Measurements from ENCODE around the gene KLRG1. TPM values are rescaled to one million over a fixed set of nuclear protein-coding genes. Genes with fewer than 3 reads are reported as not detected.

The KLRG1 gene
- total and polyA plus RNA-seq, 12 donors: 1.2 to 5.2 (median 2.8) TPM; not detected in 1

DNA sequence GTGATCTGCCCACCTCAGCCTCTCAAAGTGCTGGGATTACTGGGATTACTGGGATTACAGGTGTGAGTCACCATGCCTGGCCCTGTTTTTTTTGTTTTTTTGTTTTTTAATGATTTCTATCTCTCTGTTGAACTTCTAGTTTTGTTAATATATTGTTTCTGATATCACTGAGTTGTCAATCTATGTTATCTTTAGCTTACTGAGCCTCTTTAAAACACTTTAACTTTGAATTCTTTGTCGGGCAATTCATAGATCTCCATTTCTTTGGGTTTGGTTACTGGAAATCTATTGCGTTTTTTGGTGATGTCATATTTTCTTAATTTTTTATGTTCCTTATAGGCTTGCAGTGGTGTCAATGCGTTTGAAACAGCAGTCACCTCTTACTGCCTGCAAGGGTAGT is 9.2 kb upstream of the KLRG1 start:
- H3K4me3 ChIP-seq: no peak overlapping the region
- 87 to 95% (median 90%) methylated on average over 3 of the region's 3 CpGs for WGBS, 4 donors
- no peaks in the 10 kb centered on the region for H3K36me3 ChIP-seq (replicated peaks in 1 of 2)
- H3K27ac ChIP-seq: no peak overlapping the region
- intact Hi-C loops (cut with DNase I): no loop called here
- no peaks in the 10 kb centered on the region for H3K27me3 ChIP-seq
- no peaks in the 10 kb centered on the region for H3K9me3 ChIP-seq (replicated peaks in 1 of 3)
- no peaks in the 10 kb centered on the region for H3K4me1 ChIP-seq (replicated peaks in 1 of 2)
- DNase-seq: no peak
- TF ChIP-seq POLR2A (IDR thresholded peaks at IDR 0.05): no peak
- TF ChIP-seq, protein P1, sequence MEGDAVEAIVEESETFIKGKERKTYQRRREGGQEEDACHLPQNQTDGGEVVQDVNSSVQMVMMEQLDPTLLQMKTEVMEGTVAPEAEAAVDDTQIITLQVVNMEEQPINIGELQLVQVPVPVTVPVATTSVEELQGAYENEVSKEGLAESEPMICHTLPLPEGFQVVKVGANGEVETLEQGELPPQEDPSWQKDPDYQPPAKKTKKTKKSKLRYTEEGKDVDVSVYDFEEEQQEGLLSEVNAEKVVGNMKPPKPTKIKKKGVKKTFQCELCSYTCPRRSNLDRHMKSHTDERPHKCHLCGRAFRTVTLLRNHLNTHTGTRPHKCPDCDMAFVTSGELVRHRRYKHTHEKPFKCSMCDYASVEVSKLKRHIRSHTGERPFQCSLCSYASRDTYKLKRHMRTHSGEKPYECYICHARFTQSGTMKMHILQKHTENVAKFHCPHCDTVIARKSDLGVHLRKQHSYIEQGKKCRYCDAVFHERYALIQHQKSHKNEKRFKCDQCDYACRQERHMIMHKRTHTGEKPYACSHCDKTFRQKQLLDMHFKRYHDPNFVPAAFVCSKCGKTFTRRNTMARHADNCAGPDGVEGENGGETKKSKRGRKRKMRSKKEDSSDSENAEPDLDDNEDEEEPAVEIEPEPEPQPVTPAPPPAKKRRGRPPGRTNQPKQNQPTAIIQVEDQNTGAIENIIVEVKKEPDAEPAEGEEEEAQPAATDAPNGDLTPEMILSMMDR (IDR thresholded peaks at IDR 0.05): no peak

DNA sequence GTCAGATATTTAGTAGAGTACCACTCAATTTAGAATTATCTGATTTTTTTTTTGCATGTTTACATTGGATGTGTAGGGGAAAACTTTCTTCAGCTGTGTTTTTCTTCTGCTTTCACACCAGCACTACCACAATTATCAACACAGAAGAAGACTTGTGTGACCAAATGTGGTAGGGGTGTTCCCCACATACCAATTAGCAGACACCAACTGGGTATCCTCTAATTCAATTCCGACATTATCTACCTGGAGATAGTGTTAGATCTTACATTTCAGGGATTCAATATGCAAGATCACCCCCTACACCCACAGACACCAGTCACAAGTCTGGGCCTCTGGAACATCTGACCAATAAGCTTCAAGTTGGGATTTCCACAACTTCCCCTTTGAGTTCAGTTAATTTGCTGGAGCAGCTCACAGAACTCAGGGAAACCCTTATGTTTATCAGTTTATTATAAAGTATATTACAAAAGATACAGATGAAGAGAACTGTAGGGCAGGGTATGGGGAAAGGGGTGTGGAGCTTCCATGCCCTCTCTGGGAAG is 4.1 kb upstream of the KLRG1 start:
- no peak for TF ChIP-seq POLR2A (IDR thresholded peaks at IDR 0.05)
- TF ChIP-seq, protein P1 (IDR thresholded peaks at IDR 0.05): no peak
- intact Hi-C loops (cut with DNase I): no loop called here
- no peak overlapping the region for H3K27ac ChIP-seq
- no peaks in the 10 kb centered on the region for H3K9me3 ChIP-seq (replicated peaks in 1 of 3)
- no peaks in the 10 kb centered on the region for H3K4me1 ChIP-seq (replicated peaks in 1 of 2)
- no peaks in the 10 kb centered on the region for H3K36me3 ChIP-seq (replicated peaks in 1 of 2)
- no peaks in the 10 kb centered on the region for H3K27me3 ChIP-seq
- H3K4me3 ChIP-seq: no peak overlapping the region
- 79 to 100% (median 95%) methylated on average over 1 of the region's 1 CpG for WGBS, 4 donors
- DNase-seq: no peak

DNA sequence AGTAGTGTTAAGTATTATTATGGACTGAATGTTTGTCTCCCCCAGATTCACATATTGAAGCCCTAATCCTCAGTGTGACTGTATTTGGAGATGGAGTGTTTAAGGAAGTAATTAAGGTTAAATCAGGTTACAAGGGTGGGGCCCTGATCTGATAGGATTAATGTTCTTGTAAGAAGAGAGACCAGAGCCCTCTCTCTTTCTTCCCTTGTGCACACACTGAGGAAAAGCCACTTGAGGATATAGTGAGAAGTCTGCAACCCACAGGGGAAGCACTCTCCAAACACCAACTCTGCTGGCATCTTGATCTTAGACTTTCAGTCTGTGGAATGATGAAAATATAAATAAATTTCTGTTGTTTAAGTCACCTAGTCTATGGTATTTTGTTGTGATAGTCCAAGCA is 2.2 kb upstream of the KLRG1 start:
- TF ChIP-seq, protein P1 (IDR thresholded peaks at IDR 0.05): no peak
- TF ChIP-seq POLR2A (IDR thresholded peaks at IDR 0.05): no peak
- H3K27me3 ChIP-seq: no peaks in the 10 kb centered on the region
- H3K4me3 ChIP-seq: no peak overlapping the region
- H3K9me3 ChIP-seq (replicated peaks in 1 of 3): no peaks in the 10 kb centered on the region
- H3K27ac ChIP-seq: no peak overlapping the region
- H3K36me3 ChIP-seq (replicated peaks in 1 of 2): no peaks in the 10 kb centered on the region
- peaks cover 0 to 4% of the 10 kb centered on the region in 2 donors for H3K4me1 ChIP-seq (replicated peaks in 1 of 2)
- intact Hi-C loops (cut with DNase I): no loop called here
- DNase-seq: no peak

DNA sequence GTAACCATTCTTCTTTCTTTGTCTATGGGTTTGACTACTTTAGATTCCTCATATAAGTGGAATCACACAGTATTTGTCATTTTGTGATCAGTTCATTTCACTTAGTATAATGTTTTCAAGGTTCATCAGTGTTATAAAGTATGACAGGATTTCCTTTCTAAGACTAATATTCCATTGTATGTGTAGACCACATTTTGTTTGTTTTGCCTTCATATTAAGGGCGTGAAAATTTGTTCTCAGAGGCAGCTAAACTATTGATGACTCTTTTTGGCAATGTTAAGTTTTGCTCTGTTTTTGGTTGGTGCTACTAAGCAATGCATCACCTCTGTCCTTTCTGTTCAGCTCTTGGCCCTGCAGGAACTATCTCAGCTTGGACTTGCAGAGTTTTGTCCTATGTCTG is 1.7 kb upstream of the KLRG1 start:
- no peak for DNase-seq
- no peaks in the 10 kb centered on the region for H3K36me3 ChIP-seq (replicated peaks in 1 of 2)
- intact Hi-C loops (cut with DNase I): no loop called here
- no peak overlapping the region for H3K27ac ChIP-seq
- H3K4me1 ChIP-seq (replicated peaks in 1 of 2): peaks cover 0 to 8% of the 10 kb centered on the region in 2 donors
- 62 to 80% (median 75%) methylated on average over 1 of the region's 1 CpG for WGBS, 4 donors
- H3K9me3 ChIP-seq (replicated peaks in 1 of 3): no peaks in the 10 kb centered on the region
- no peak for TF ChIP-seq POLR2A (IDR thresholded peaks at IDR 0.05)
- TF ChIP-seq, protein P1 (IDR thresholded peaks at IDR 0.05): no peak
- no peak overlapping the region for H3K4me3 ChIP-seq
- H3K27me3 ChIP-seq: no peaks in the 10 kb centered on the region
